Effector memory CD8-positive, alpha-beta T cell (primary cell): ENCODE measurements around the gene SYTL2.

Source experiments
- ATAC-seq: fragments of 150-1000 bp; cut with Tn5 transposase; replicated peaks from 2 replicates; pipeline ENCODE4 v1.10.0; 2021; ENCODE audit warnings: mild to moderate bottlenecking, moderate library complexity
- DNase-seq, 3 experiments: peaks; one replicate each; pipeline ENCODE4 v3.0.0; 2021
- H3K27ac Mint-ChIP-seq, 2 donors: one replicate each; pipeline ENCODE4 v1.8.0; 2022; ENCODE audit warnings: mild to moderate bottlenecking in 2 of 2, mixed read lengths in 2 of 2, moderate library complexity in 2 of 2
- H3K27me3 Mint-ChIP-seq, 2 donors: one replicate each; pipeline ENCODE4 v1.8.0; 2022; ENCODE audit warnings: mixed read lengths in 2 of 2
- H3K36me3 Mint-ChIP-seq: one replicate; pipeline ENCODE4 v1.8.0; 2022; ENCODE audit warnings: mild to moderate bottlenecking, moderate library complexity, mixed read lengths; ENCODE audit not compliant: insufficient read depth
- H3K4me1 Mint-ChIP-seq, 2 donors: one replicate each; pipeline ENCODE4 v1.8.0; 2022; ENCODE audit warnings: low read depth in 2 of 2, mixed read lengths in 2 of 2
- H3K4me3 Mint-ChIP-seq, 2 donors: one replicate each; pipeline ENCODE4 v1.8.0; 2022; ENCODE audit warnings: mild to moderate bottlenecking in 2 of 2, mixed read lengths in 2 of 2, moderate library complexity in 2 of 2
- H3K9me3 Mint-ChIP-seq, 2 donors: one replicate each; pipeline ENCODE4 v1.8.0; 2022; ENCODE audit warnings: mixed read lengths in 2 of 2

SYTL2 gene

DNA sequence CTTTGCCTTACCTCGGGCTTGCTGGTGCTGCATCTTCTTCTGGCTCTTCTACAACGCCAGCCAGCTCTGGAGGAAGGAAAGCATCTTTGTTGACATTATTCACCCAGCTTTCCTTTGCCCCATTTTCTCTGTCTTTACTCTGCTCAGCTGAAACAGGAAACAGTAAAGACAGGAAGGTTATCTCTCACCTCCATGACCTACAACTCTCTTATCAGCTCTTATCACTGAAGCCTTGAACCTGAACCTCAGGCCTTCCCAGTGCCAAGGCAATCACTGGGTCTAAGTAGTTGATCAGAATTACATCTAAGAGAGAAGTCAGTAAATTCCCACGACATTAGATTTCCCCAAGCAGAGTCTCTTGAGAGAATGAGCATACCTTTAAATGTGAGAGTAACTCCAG lies 65.3 kb downstream of the SYTL2 start:
- peaks cover 41% of the 10 kb centered on the region for H3K36me3 Mint-ChIP-seq

DNA sequence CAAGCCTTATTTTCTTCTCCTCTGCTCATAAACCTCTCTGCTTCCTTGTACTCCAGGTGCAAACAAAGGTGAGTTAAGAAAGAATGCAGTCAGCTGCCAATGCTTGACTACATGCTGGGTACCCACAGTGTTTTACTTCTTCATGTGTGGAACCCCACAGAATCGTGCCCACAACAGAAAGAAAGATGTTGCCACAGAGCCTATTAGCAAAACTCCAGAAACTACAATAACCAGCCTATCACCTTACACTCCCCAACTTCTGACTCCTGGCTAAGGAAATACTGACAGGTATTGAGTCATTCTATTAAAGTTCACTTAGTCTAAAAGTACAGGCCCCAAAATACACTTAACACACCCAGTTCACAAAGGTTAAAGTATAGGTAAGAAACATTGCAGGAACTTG lies 68.1 kb downstream of the SYTL2 start:
- Mint-ChIP-seq H3K36me3 (peaks cover 26% of the 10 kb centered on the region), H3K27ac (peak overlapping the region; percentile 20 to 72)
- peak; percentile 26 for ATAC-seq

More for the DNA sequence above, 65.3 kb downstream of the SYTL2 start:
- peaks cover 63 to 65% of the 10 kb centered on the region in 2 donors for H3K4me1 Mint-ChIP-seq
- H3K4me3 Mint-ChIP-seq = peak overlapping the region; percentile 54 to 73
- peak overlapping the region; percentile 92 to 95 for H3K27ac Mint-ChIP-seq
- no peaks in the 10 kb centered on the region for H3K27me3 Mint-ChIP-seq
- ATAC-seq (peak; percentile 65), DNase-seq (no peak)
- no peaks in the 10 kb centered on the region for H3K9me3 Mint-ChIP-seq

DNA sequence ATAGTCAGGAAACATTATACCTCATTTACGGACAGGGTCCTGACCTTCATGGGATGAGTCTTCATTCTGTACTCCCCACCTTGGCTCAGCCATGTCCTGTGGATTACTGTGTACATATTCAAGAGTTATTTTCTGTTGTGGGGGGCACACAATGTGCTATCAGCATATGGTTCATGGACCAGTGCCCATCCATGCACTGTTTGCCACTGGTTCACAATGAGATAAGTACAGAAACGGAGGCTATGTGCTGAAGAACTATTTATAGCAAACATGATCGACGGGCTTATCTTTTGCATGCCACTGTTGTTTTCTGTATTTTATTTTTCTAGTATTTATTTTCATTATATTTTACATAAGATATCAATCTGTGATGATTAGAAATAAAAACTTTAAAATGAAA lies 68.6 kb downstream of the SYTL2 start:
- H3K4me3 Mint-ChIP-seq = no peak overlapping the region
- H3K36me3 Mint-ChIP-seq = peaks cover 22% of the 10 kb centered on the region
- H3K27me3 Mint-ChIP-seq = no peaks in the 10 kb centered on the region
- peak overlapping the region; percentile 20 to 72 for H3K27ac Mint-ChIP-seq
- peaks cover 66 to 68% of the 10 kb centered on the region in 2 donors for H3K4me1 Mint-ChIP-seq
- no peak for DNase-seq
- no peak for ATAC-seq
- no peaks in the 10 kb centered on the region for H3K9me3 Mint-ChIP-seq

More for the DNA sequence above, 68.1 kb downstream of the SYTL2 start:
- peaks cover 64 to 66% of the 10 kb centered on the region in 2 donors for H3K4me1 Mint-ChIP-seq
- no peak for DNase-seq
- H3K9me3 Mint-ChIP-seq = no peaks in the 10 kb centered on the region
- no peaks in the 10 kb centered on the region for H3K27me3 Mint-ChIP-seq
- peak overlapping the region in 1 of 2 donors; percentile 4 for H3K4me3 Mint-ChIP-seq

DNA sequence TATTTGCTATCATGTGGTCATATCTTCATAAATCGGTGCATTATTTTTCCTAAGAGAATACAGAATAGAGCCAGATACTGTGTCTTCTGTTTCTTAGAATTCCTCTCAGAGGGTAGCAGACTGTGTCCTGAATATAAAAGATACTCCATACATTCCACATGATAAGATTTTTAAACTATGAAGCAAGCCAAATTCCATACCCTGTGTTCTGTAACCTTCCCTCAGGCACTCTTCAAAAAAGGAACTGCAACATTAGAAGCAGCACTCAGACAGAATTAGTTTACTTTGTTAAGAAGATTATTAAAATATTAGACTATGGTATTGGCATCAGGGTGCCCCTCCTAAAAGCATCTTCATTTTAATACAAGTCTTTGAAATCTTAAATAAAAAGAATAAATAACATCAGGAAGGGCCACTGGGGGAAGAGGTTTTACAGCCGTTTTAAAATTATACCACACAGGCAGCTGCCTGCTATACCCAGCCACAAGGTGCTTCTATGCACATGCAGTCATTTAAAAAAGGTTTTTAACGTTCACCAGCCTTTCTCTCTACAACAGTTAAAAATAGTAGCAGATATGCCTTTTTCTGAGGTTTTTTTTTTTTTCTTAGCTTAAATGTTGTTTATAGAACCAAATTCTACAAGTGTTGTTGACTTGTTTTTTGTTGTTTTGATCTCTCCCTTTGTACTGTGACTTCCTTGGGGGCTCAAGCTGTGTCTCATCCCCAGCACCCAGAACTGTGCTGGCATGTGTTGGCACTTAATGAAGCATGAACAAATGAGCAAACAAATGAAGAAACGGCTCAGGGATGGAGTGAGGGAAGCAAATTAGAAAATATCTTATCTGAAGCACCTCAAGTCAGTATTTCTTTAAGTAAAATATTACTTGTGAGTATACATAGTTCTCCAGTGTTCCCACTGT lies 70.2 kb downstream of the SYTL2 start:
- Mint-ChIP-seq H3K27me3 (no peaks in the 10 kb centered on the region), H3K36me3 (peaks cover 17% of the 10 kb centered on the region), H3K4me1 (peaks cover 65% of the 10 kb centered on the region in 2 donors), H3K9me3 (no peaks in the 10 kb centered on the region), H3K4me3 (no peak overlapping the region), H3K27ac (peak overlapping the region; percentile 20 to 72)
- DNase-seq = no peak
- peak; percentile 54 for ATAC-seq

DNA sequence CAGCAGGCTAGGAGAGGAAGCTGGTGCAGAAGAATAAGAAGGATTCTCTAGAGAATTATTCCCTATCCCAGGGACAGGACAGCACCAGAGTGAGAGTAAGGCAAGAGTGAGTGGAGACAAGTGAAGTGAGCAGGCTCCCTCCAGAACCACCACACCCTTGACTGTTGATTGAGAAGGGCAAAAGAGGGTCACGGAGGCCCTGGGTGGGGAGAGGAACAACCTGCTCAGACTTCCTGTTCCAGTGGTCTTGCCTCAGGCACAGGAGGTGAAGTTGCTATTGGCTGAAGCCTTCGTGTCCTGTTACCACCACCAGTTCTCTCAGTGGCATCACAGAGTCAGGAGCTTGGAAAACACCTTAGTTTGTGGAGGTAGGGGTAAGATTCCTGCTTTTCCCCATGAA lies 73.2 kb downstream of the SYTL2 start:
- ATAC-seq (peak; percentile 81), DNase-seq (no peak)
- H3K36me3 Mint-ChIP-seq = peaks cover 26% of the 10 kb centered on the region
- H3K4me1 Mint-ChIP-seq = peaks cover 44 to 47% of the 10 kb centered on the region in 2 donors
- H3K4me3 Mint-ChIP-seq = peak overlapping the region; percentile 36 to 55
- peak overlapping the region; percentile 20 to 72 for H3K27ac Mint-ChIP-seq
- no peaks in the 10 kb centered on the region for H3K27me3 Mint-ChIP-seq
- no peaks in the 10 kb centered on the region for H3K9me3 Mint-ChIP-seq

DNA sequence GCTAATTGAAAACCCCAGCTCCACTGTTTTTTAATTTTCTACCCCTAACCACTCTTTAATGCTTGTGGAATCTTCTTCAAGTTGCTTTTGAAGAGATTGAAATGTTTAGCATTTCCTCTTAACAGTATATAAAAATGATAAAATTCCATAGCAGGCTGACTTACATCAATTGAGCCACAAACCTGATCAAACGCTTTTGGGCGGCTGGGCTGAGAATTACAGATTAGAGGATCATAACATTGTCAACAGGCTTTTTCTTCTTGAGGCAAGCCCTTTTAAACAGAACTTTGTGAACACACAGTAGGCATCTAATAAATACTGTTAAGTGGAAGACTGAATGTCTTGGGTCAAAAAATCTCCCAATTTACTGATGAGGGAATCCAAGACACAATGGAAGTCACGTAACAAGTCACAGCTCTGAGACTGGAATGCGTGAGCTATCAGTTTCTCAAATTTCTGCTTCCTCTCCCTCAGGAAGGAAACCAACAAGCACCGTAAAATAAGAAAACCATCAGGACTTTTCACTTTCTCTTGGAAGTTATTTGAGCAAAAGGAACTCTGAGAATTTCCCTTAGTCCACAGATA lies 75.0 kb downstream of the SYTL2 start:
- no peaks in the 10 kb centered on the region for H3K27me3 Mint-ChIP-seq
- peak overlapping the region; percentile 41 to 72 for H3K27ac Mint-ChIP-seq
- H3K4me3 Mint-ChIP-seq = no peak overlapping the region
- peaks cover 37 to 46% of the 10 kb centered on the region in 2 donors for H3K4me1 Mint-ChIP-seq
- H3K36me3 Mint-ChIP-seq = peaks cover 28% of the 10 kb centered on the region
- ATAC-seq (no peak), DNase-seq (no peak)
- H3K9me3 Mint-ChIP-seq = no peaks in the 10 kb centered on the region

DNA sequence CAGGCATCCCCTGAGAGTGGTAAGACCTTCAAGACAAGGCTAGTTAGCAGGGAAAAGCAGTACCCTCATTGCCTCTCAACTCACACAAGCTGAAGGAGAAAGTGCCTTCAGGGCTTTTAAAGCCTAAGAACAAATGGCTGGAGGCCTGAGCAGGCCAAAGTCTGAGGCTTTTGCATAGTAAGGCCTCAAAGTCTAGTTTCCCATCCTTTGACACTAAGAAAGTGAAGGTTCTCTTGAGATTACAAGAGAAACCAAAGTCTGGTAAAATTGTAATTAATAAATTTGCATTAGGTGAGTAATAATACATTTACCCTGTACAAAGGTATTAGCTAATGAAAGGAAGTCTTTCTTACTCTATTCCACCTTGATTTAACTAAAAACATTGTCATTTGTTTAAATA lies 78.0 kb downstream of the SYTL2 start:
- H3K4me3 Mint-ChIP-seq = no peak overlapping the region
- peaks cover 28% of the 10 kb centered on the region for H3K36me3 Mint-ChIP-seq
- H3K27me3 Mint-ChIP-seq = no peaks in the 10 kb centered on the region
- DNase-seq (no peak), ATAC-seq (no peak)
- no peaks in the 10 kb centered on the region for H3K9me3 Mint-ChIP-seq
- H3K4me1 Mint-ChIP-seq = peaks cover 34 to 44% of the 10 kb centered on the region in 2 donors
- no peak overlapping the region for H3K27ac Mint-ChIP-seq

DNA sequence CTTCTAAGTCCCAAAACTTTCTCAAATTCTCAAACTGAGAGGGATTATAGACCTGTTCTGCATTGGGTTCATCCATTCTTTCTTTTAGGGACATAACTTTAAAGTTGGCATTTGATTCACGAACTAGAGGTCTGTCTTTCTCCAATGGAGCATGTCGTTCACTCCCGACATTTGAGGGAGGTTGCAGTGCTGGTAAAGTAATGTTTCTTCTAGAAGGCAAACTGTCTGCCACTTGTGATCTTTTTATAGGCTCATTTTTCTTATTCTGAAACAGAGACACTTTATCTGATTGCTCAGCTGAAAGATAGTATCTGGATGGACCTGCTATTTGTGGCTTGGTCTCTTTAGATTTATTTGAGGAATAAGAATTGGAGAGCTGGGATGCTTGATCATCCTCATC lies 84.6 kb downstream of the SYTL2 start:
- H3K4me1 Mint-ChIP-seq = peaks cover 26 to 35% of the 10 kb centered on the region in 2 donors
- H3K27me3 Mint-ChIP-seq = no peaks in the 10 kb centered on the region
- peaks cover 31% of the 10 kb centered on the region for H3K36me3 Mint-ChIP-seq
- ATAC-seq (no peak), DNase-seq (no peak)
- peak overlapping the region; percentile 49 to 60 for H3K27ac Mint-ChIP-seq
- no peaks in the 10 kb centered on the region for H3K9me3 Mint-ChIP-seq
- H3K4me3 Mint-ChIP-seq = no peak overlapping the region

DNA sequence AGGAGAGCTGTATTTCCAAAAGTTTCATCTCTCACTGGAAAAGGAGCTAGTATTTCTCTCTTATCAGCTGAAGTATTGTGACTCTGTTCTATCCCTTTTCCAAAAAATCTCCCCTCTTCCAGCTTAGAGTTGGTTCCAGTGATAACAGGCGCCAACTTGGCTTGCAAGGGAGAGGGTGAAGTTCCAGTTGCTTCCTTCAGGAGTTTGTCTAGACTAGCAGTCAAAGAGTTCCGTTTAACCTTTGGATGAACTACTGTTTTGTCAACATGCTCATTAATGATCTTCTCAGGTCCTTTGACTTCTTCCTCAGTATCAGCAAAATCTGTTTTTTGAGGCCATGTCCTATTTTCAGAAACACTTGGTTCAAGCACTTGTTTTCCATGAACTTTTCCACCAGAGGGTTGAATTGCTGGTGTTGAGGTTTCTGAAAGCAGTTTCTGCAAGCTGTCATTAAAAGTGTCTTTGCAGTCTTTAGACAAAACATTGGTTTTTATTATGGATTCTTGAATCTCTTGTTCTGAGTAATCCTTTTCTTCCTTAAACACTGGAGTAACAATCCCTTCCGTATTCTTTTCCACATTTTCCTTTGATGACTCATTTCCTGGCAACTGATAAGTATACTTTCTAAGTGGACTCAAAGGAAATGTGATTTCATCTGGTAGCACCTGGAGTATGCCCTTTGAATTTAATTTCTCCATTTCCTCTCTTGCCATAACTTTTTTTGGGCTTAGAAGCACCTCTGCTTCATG lies 85.3 kb downstream of the SYTL2 start:
- Mint-ChIP-seq H3K27ac (peak overlapping the region; percentile 49 to 60), H3K4me3 (no peak overlapping the region), H3K9me3 (no peaks in the 10 kb centered on the region), H3K4me1 (peaks cover 24 to 31% of the 10 kb centered on the region in 2 donors), H3K36me3 (peaks cover 29% of the 10 kb centered on the region), H3K27me3 (no peaks in the 10 kb centered on the region)
- ATAC-seq = no peak
- no peak for DNase-seq

DNA sequence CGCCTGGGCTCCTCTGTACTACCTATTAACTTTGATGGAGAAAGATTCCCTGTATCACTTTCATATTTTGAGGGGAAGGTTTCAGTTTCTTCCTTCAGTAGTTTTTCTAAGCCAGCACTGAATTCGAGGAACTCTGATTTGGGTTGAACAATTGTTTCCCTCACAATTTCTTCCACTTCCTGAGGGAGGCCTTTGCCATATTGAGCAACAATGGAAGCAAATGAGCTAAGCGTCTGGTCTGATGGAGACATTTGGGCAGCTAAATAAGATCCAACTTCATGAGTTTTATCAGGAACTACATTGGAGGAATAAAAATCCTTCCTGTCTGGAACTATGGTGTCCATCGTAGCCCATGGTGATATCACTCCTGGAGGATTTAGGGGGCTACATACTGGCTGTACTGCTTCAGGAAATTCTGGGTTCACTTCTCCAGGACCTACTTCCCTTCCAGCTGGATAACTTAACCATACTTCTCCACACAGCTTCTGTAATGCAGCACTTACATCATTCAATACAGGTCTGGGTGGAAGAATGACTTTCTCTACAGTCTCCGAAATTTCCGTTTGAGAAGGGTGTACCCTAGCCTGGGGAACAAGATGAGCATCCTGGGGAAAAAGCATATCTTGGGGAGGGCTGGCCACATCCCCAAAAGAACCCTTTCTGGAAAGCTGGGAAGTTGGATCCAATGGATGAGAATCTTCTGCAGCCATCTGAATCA lies 86.0 kb downstream of the SYTL2 start:
- ATAC-seq = no peak
- no peaks in the 10 kb centered on the region for H3K27me3 Mint-ChIP-seq
- no peaks in the 10 kb centered on the region for H3K9me3 Mint-ChIP-seq
- no peak for DNase-seq
- no peak overlapping the region for H3K4me3 Mint-ChIP-seq
- peak overlapping the region in 1 of 2 donors; percentile 35 for H3K27ac Mint-ChIP-seq
- peaks cover 35% of the 10 kb centered on the region for H3K36me3 Mint-ChIP-seq
- peaks cover 17 to 23% of the 10 kb centered on the region in 2 donors for H3K4me1 Mint-ChIP-seq

DNA sequence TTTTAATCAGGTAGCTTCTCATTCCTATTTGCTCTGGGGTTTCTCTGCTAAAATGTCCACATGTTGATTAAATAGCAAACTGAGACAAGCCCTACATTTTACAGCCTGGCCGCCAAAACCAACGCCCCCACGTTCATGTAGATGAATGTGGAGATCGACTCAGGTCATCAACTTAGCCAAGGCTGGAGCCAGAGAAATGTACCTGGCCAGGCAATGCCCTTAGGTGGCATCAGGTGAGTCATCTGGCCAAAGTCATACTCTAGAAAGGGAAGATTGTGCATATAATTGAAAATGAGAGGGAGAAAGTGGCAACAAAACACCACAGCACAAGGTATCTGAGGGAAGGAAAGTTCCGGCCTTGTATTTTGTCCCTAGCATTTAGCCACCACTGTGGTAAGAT lies 87.9 kb downstream of the SYTL2 start:
- Mint-ChIP-seq H3K27me3 (no peaks in the 10 kb centered on the region), H3K36me3 (peaks cover 42% of the 10 kb centered on the region), H3K9me3 (no peaks in the 10 kb centered on the region), H3K27ac (peak overlapping the region in 1 of 2 donors; percentile 20), H3K4me3 (no peak overlapping the region), H3K4me1 (peaks cover 9% of the 10 kb centered on the region in 2 donors)
- no peak for DNase-seq
- ATAC-seq = no peak

DNA sequence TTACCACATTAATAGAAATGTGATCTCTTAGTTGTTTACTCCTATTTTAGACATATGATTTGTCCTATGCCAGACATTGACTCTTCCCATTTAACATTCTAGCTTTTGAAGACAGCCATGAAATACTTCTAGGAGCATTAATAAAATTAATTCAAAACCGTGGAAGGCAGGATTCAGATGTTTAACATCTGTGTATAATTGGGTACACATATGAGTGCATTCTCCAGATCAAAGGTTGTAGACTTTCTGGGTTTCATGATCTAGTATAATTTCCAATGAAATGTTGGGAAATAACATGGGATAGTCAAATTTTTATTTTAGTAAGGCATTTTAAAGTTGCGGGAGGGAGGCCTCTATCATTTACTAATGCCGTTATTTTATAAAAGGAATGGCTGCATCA lies 89.8 kb downstream of the SYTL2 start:
- no peak for DNase-seq
- no peak for ATAC-seq
- no peaks in the 10 kb centered on the region for H3K27me3 Mint-ChIP-seq
- H3K36me3 Mint-ChIP-seq = peaks cover 29% of the 10 kb centered on the region
- peaks cover 9 to 10% of the 10 kb centered on the region in 2 donors for H3K4me1 Mint-ChIP-seq
- H3K27ac Mint-ChIP-seq = no peak overlapping the region
- no peak overlapping the region for H3K4me3 Mint-ChIP-seq
- H3K9me3 Mint-ChIP-seq = no peaks in the 10 kb centered on the region
